Measurements from ENCODE around the gene CLIP2. TPM values are rescaled to one million over a fixed set of nuclear protein-coding genes. Genes with fewer than 3 reads are reported as not detected.
"Not testable (repeated sequence)": the region's sequence is repeated elsewhere in the genome, so short reads cannot be mapped to it uniquely, and the experiment has no call there.

CLIP2 gene
- total RNA-seq, 2 experiments from 2014 or later = 1.3 to 1.5 TPM

DNA sequence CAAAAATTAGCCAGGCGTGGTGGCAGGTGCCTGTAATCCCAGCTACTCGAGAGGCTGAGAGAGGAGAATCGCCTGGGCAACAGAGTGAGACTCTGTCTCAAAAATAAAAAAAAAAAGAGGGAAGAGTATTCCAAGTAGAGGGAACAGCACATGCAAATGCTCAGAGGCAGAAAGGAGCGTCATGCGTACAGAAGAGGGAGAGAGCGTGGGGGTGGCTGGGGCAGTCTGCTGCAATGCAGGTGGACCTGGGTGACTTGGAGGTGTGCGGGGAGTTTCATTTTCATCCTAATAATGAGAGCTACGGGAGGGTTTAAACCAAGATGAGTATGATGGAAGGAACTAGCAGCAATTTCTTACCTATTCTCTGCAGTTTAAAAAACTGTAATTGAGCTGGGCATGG lies 28.8 kb downstream of the CLIP2 start:
- ChIA-PET POLR2A (no interaction called here), CTCF (no interaction called here)

DNA sequence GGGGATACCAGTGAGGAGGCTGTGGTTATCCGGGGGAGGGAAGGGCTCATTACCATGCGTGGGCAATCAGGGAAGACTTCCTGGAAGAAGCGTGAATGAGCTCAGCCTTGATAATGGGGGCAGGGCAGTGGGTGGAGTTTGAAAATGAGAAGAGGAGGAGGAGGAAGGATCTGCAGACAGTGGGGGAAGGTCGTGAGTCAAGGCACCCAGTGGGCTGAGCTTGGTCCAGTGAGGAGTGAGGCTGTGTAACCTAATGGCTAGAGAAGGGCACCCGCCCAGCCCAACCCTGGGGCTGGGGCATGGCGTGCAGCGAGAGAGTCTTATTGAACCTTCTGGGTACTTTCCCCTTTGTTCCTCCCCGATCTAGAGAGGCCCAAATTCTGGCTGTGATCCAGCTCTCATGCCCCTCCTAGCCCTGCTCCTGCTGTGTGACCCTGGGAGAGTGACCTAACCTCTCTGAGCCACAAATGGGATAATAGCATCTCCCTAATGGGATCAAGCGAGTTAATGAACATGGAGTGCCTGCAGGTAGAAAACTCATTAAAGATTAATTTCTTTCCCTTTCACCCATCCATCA lies 31.5 kb downstream of the CLIP2 start:
- POLR2A ChIA-PET = no interaction called here
- CTCF ChIA-PET = no interaction called here

DNA sequence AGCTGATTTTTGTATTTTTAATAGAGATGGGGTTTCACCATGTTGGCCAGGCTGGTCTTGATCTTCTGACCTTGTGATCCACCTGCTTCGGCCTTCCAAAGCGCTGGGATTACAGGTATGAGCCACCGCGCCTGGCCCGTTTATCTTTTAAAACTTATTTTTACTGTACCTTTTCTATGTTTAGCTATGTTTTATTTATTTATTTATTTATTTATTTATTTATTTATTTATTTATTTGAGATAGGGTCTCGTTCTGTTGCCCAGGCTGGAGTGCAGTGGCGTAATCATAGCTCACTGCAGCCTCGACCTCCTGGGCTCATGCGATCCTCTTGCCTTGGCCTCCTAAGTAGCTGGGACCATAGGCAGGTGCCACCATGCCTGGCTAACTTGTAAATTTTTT lies 33.7 kb downstream of the CLIP2 start:
- POLR2A ChIA-PET, CTCF ChIA-PET: not testable (repeated sequence)

DNA sequence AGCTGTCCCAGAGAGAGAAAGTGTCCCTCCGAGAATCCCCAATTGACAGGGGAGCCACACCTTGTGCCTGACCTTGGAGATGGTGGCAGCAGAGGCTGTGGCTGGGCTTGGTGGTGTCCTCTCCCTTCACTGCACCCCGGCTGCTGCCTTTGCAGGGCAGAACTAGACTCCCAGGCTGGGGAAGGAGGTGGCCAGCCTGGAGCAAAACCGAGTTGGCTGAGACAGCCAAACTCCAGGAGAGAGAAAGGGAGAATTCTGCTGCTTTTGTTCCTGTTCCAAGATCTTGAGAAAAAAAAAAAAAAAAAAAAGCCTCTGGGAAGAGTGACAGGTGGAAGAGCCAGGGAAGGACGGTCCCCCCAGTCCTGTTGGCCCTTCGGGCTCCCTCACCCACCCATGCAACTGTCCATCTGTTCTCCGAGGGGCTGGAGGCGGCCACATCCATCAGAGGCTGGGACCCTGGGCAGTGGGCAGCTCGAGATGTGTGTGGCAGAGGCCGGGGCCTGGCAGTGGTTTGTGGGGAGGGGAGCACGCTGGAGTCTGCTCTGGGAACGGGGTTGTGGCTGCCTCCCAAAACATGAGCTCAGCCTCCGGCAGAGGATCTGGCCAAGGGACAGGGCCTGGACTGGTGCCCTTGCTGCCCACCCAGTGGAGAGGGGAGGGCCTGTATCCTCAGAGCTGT lies 35.5 kb downstream of the CLIP2 start:
- ChIA-PET CTCF (interaction anchor here (0.7 kb wide), 1 partner anchor 105 kb away, joined by 3 read pairs; no protein-coding TSS in a partner anchor), POLR2A (no interaction called here)

DNA sequence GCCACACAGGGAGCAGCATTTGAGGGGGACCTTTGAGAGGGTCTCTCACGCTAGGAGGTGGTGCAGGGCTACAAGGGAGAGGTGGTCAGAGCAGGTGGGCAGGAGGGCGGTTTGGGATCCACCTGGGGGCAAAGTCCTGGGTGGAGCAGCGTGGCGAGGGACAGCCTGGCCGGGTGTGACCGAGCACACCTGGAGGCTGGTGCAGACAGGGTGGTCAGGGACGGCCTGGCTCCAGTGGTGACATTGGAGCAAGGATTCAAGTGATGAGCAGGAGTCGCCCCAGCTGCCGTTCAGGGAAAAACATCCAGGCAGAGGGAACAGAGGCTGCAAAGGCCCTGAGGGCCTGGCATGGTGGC lies 36.0 kb downstream of the CLIP2 start:
- POLR2A ChIA-PET = no interaction called here

DNA sequence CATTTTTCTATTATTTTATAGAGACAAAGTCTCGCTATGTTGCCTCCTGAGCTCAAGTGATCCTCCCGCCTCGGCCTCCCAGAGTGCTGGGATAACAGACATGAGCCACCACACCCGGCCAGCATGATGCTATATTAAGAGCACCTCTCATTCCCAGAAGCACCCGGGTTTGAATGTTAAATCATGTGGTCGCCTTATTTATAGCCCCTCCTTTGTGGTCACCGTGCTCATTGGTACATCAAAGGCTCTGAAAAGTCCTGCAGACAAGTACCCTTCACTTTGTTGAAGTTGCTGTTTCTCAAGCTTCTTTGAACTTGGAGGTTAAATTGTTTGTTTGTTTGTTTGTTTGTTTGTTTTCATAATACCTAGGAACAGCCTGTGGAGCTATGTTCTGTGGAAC lies 40.0 kb downstream of the CLIP2 start:
- CTCF ChIA-PET = no interaction called here
- POLR2A ChIA-PET = no interaction called here

More for the DNA sequence above, 36.0 kb downstream of the CLIP2 start:
- CTCF ChIA-PET = interaction anchor here (0.7 kb wide), 1 partner anchor 105 kb away, joined by 3 read pairs; no protein-coding TSS in a partner anchor

DNA sequence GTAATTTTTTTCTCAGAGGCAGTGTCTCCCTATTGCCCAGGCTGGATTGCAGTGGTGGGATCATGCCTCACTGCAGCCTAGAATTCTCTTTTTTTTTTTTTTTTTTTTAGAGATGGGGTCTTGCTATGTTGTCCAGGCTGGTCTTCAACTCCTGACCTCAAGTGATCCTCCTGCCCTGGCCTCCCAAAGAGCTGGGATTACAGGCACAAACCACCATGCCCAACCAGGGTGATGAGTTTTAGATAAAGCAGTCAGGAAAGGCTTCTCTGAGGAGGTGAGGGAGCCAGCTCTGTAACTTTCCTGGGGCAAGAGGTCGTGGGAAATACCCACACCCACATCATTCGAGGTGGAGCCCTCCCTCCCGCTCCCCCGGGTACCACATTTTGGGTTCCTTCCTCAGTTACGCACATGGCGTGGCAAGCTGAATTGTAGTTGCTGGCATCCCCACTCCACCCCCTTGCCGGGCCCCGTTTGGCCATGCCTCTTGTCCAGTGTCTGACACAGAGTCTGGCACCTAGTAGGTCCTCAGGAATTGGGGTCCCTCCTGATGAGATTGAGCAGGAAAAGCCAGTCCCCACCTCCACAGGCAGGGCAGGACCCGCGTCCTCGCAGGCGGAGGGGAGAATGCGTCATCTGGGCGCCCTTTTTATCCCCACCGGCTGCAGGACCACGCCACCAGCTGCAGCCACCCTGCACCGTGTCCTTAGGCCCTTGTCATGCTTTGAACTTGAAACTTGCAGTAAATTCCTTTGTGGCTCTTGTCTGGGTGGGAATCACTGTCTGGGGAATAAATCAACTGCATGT lies 43.4 kb downstream of the CLIP2 start:
- ChIA-PET CTCF (no interaction called here), POLR2A (no interaction called here)

DNA sequence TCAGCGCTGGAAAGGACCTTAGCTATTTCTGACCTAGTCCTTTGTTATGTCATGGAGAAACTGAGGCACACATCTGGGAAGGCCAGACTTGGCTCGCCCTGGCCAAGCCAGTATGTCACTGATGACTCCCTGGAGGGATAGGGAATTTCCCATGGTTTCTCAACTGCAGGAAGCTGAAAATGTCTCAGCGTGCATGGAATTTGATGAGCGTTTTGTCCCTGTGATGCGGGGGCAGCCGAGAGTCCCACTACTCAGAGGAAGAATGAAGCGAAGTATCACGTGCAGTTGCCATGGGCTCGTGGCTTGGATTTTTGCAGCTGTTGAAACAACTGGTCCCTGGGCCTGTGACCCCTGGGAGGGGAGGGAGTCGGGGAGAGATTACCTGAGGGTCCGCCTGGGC lies 44.8 kb downstream of the CLIP2 start:
- ChIA-PET CTCF (interaction anchor here (1.2 kb wide), 1 partner anchor 67 kb away, joined by 4 read pairs; no protein-coding TSS in a partner anchor), POLR2A (no interaction called here)

DNA sequence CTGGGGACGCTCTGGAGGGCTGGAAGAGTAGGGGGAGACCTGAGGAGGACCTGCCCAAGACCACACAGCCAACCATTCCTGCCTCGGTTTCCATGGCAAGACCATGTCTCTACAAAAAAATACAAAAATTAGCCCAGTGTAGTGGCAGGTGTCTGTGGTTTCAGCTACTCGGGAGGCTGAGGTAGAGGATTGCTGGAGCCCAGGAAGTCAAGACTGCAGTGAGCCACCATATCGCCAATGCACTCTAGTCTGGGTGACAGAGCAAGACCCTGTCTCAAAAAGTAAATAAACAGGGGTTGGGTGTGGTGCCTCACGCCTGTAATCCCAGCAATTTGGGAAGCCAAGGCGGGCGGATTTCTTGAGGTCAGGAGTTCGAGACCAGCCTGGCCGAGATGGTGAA lies 48.7 kb downstream of the CLIP2 start:
- ChIA-PET POLR2A (no interaction called here), CTCF (interaction anchor here (0.6 kb wide), 1 partner anchor 270 kb away, joined by 5 read pairs; no protein-coding TSS in a partner anchor)

DNA sequence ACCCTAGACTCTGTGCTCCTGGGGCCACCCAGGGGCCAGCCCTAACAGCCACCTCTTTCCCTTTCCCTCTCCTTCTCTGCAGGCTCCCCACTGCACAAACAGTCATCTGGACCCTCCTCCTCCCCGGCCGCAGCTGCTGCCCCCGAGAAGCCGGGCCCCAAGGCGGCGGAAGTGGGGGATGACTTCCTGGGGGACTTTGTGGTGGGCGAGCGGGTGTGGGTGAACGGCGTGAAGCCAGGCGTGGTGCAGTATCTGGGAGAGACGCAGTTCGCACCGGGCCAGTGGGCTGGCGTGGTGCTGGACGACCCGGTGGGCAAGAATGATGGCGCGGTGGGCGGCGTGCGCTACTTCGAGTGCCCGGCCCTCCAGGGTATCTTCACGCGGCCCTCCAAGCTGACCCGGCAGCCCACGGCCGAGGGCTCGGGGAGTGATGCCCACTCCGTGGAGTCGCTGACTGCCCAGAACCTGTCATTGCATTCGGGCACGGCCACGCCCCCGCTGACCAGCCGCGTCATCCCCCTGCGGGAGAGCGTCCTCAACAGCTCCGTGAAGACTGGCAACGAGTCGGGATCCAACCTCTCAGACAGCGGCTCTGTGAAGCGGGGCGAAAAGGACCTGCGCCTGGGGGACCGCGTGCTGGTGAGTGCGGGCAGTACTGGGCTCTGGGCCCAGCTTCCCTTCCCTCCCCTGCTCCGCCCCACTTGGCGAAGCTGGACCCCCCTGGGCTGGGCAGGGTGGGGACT lies 49.3 kb downstream of the CLIP2 start:
- CTCF ChIA-PET = interaction anchor here (0.6 kb wide), 1 partner anchor 271 kb away, joined by 5 read pairs; no protein-coding TSS in a partner anchor
- POLR2A ChIA-PET = no interaction called here

DNA sequence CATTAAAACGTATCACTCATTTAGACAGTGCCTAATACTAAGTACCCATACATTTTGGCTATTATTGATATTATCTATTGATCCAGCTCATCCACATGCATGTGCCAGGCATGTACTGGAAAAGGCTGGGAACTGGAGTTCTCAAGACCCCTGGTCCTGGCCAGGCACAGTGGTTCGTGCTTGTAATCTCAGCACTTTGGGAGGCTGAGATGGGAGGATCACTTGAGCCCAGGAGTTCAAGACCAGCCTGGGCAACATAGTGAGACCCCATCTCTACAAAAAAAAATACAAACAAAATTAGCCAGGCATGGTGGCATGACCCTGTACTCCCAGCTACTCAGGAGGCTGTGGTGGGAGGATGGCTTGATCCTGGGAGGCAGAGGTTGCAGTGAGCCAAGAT lies 50.4 kb downstream of the CLIP2 start:
- CTCF ChIA-PET, POLR2A ChIA-PET: not testable (repeated sequence)

DNA sequence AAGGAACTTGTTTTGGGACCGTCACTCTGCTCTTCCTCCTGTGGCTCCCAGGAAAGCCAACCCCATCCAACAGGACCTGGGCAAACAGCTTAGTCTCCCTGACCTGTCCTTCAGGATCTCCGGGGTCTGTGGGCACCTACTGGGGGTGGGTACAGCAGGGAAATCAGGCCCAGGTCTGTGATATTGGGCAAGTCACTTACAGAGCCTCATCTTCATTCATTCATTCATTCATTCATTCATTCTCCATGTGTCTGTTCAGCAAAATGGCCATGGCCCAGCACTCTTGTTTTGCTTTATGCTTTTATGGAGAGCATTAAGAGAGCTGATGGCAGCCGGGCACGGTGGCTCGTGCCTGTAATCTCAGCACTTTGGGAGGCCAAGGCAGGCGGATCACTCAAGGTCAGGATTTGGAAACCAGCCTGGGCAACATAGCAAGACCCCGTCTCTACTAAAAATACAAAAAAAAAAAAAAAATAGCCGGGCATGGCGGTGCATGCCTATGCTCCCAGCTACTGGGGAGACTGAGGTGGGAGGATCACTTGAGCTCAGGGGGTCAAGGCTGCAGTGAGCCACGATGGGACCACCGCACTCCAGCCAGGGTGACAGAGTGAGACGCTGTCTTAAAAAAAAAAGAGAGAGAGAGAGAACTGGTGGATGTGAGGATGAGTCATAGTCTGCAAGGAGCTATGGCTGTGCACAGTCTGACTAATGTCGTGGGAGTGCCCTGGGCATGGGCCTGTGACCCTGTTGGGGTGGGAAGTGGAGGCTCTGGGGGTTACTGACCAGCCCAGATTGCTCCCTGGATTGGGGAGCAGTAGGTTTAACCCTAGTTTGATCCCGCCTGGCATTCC lies 54.3 kb downstream of the CLIP2 start:
- ChIA-PET CTCF (no interaction called here), POLR2A (no interaction called here)

DNA sequence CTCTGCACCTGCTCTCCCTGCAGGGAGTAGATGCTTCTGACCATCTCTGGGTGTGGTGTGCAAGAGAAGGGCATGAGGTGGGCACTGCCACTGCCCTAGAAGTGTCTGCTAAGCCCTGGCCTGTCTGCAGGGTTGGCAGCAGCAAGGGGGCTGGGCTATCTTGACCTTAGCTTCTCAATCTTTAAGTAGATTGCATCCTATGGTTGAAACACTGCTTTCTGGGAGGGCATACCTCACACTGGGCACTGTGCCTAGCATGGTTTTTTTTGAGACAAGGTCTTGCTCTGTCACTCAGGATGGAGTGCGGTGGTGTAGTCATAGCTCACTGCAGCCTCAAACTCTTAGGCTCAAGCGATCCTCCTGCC lies 54.9 kb downstream of the CLIP2 start:
- CTCF ChIA-PET = no interaction called here
- POLR2A ChIA-PET = no interaction called here

DNA sequence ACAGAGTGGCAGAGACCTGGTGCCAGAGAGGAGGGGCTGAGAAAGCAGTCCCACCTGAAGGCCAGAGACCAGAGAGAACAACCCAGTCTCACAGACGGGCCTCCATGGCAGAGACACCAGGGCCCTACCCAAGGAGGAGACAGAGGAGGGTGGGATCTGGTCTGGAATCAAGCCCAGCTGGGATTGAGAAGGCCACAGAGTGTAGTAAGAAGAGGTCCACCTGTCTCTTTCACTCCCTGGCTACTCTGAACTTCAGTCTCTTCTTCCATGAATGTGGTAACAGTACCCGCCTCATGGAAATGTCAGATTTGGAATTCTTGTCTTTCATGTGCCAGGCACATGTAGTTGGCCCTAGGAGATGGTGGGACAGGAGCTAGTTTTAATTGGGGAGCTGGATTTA lies 55.6 kb downstream of the CLIP2 start:
- ChIA-PET CTCF (no interaction called here), POLR2A (no interaction called here)

DNA sequence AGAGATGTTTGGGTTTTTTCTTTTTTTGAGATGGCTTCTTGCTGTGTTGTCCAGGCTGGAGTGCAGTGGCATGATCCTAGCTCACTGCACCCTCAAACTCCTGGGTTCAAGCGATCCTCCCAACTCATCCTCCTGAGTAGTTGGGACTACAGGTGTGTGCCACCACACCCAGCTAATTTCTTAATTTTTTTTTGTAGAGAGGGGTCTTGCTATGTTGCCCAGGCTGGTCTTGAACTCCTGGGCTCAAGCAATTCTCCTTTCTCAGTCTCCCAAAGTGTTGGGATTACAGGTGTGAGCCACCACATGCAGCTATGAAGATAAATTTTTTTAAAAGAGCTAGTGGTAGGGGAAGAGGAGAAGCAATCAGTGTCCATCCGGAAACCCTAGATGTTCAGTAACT lies 56.8 kb downstream of the CLIP2 start:
- ChIA-PET POLR2A (no interaction called here), CTCF (no interaction called here)

DNA sequence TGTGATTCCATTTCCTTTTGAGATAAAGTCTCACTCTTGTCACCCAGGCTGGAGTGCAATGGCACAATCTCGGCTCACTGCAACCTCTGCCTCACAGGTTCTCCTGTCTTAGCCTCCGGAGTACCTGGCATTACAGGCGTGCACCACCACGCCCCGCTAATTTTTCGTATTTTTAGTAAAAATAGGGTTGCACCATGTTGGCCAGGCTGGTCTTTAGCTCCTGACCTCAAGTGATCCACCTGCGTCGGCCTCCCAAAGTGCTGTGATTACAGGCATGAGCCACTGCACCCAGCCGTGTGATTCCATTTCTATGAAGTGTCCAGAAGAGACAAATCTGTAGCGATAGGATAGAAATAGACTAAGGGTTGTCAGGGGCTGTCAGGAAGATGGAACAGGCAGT lies 60.4 kb downstream of the CLIP2 start:
- ChIA-PET POLR2A (no interaction called here), CTCF (no interaction called here)

DNA sequence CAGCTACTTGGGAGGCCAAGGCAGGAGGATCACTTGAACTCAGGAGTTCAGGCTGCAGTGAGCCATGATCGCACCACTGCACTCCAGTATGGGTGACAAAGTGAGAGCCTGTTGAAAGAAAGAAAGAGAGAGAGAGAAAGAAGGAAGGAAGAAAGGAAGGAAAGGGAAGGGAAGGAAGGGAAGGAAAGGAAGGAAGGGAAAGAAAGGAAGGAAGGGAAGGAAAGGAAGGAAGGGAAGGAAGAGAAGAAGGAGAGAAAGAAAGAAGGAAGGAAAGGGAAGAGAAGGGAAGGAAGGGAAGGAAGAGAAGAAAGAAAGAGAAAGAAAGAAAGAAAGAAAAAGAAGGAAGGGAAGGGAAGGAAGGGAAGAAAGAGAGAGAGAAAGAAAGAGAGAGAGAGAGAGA lies 61.5 kb downstream of the CLIP2 start:
- CTCF ChIA-PET = no interaction called here
- POLR2A ChIA-PET = no interaction called here

DNA sequence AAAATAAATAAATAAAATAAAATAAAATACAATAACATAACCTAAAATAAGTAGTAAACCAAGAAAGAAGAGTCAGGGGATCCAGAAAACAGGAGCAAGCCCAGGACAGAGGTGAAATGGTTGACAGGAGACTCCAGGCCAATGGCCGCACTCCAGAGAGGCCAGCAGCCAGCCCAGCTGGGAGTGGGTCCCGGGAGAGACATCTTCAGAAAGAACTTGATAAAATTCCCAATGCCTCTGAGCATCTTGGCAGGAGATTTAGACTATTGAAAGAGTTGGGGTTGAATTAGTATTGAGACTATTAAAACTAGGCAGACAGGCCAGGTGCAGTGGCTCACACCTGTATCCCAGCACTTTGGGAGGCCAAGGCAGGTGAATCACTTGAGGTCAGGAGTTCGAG lies 62.6 kb downstream of the CLIP2 start:
- CTCF ChIA-PET = no interaction called here
- POLR2A ChIA-PET = no interaction called here

DNA sequence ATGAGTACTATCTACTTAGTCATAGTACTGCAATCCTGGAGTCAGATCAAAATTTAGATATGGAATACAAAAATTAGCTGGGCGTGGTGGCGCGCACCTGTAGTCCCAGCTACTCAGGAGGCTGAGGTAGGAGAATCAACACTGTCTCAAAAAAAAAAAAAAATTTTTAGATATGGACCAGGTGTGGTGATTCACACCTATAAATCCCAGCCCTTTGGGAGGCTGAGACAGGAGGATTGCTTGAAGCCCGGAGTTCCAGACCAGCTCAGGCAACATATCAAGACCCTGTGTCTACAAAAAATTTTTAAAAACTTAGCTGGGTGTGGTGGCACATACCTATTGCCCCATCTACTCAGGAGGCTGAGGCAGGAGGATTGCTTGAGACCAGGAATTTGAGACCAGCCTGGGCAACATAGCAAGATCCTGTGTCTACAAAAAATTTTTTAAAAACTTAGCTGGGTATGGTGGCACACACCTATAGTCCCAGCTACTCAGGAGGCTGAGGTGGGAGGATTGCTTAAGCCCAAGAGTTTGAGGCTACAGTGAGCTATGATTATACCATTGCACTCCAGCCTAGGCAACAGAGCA lies 63.4 kb downstream of the CLIP2 start:
- CTCF ChIA-PET = interaction anchor here (0.6 kb wide), 1 partner anchor 224 kb away, joined by 3 read pairs; no protein-coding TSS in a partner anchor
- POLR2A ChIA-PET = not testable (repeated sequence)

All from activated CD8-positive, alpha-beta memory T cell treated with anti-CD3 and anti-CD28 coated beads for 36 hours (primary cell).